RWPE2 (cell line): ENCODE data around the gene CDCA4.
A peak's percentile ranks its signal among the peaks of the same experiment; 100 is the strongest.

Experiments used
- ATAC-seq: fragments of 200-7000 bp; cut with Tn5 transposase; 3 replicates; pipeline ENCODE4 v1.9.1; 2021; ENCODE audit warnings: low read depth
- DNase-seq: peaks from one replicate; pipeline ENCODE4 v3.0.0-alpha.2; 2020; ENCODE audit warnings: low spot score
- H3K27ac ChIP-seq: fragments of 450-650 bp; 2 replicates; pipeline ENCODE4 v1.5.1; 2017; ENCODE audit warnings: mild to moderate bottlenecking; ENCODE audit not compliant: poor library complexity, severe bottlenecking
- H3K27me3 ChIP-seq: fragments of 250-450 bp; sonication (Bioruptor Pico); 2 replicates; pipeline ENCODE4 v1.5.1; 2021; ENCODE audit warnings: mild to moderate bottlenecking, moderate library complexity; ENCODE audit not compliant: insufficient read depth, poor library complexity, severe bottlenecking
- H3K36me3 ChIP-seq: fragments of 250-450 bp; sonication (Bioruptor Pico); 2 replicates; pipeline ENCODE4 v1.5.1; 2020; ENCODE audit warnings: low read depth, mild to moderate bottlenecking, moderate library complexity
- H3K4me1 ChIP-seq: fragments of 250-450 bp; sonication (Bioruptor Pico); 2 replicates; pipeline ENCODE4 v1.5.1; 2021; ENCODE audit warnings: mild to moderate bottlenecking, moderate library complexity; ENCODE audit not compliant: insufficient read depth, poor library complexity, severe bottlenecking
- H3K4me3 ChIP-seq: fragments of 250-450 bp; sonication (Bioruptor Pico); 2 replicates; pipeline ENCODE4 v1.5.1; 2021; ENCODE audit warnings: mild to moderate bottlenecking, moderate library complexity; ENCODE audit not compliant: severe bottlenecking
- H3K9me3 ChIP-seq: fragments of 250-450 bp; sonication (Bioruptor Pico); 2 replicates; pipeline ENCODE4 v1.5.1; 2021; ENCODE audit warnings: mild to moderate bottlenecking, moderate library complexity; ENCODE audit not compliant: severe bottlenecking
- CTCF ChIP-seq: fragments of 450-650 bp; IDR thresholded peaks from one replicate; pipeline ENCODE4 v1.5.1; 2017; ENCODE audit warnings: mild to moderate bottlenecking, moderate library complexity; ENCODE audit not compliant: poor library complexity, severe bottlenecking

CDCA4 gene

GRCh38 chr14:104970231-104971068 lies 50.4 kb downstream of the CDCA4 start:
- Histone ChIP-seq H3K4me3 (peak overlapping the region; percentile 75), H3K27ac (peak overlapping the region; percentile 99), H3K4me1 (peaks cover 38% of the 10 kb centered on the region), H3K27me3 (no peaks in the 10 kb centered on the region), H3K9me3 (no peaks in the 10 kb centered on the region), H3K36me3 (peaks cover 5% of the 10 kb centered on the region; the same call in 1 of the 2 replicates)
- peak; percentile 35 for ATAC-seq
- DNase-seq: peak; percentile 98
- no peak for TF ChIP-seq CTCF

- H3K4me1 ChIP-seq: peaks cover 38% of the 10 kb centered on the region
- no peaks in the 10 kb centered on the region for H3K9me3 ChIP-seq
- peak overlapping the region; percentile 75 for H3K4me3 ChIP-seq
- TF ChIP-seq CTCF: no peak
- H3K27ac ChIP-seq: peak overlapping the region; percentile 99
- DNase-seq (peak; percentile 73), ATAC-seq (no peak)
- H3K36me3 ChIP-seq: peaks cover 7% of the 10 kb centered on the region
- no peaks in the 10 kb centered on the region for H3K27me3 ChIP-seq
These were observed 51.1 kb downstream of the CDCA4 start for GRCh38 chr14:104969741-104970230.

- Histone ChIP-seq H3K27ac (peak overlapping the region; percentile 99), H3K27me3 (no peaks in the 10 kb centered on the region), H3K36me3 (peaks cover 17% of the 10 kb centered on the region), H3K4me3 (peak overlapping the region; percentile 75), H3K9me3 (no peaks in the 10 kb centered on the region), H3K4me1 (peaks cover 33% of the 10 kb centered on the region)
- no peak for TF ChIP-seq CTCF
- DNase-seq (peak; percentile 97), ATAC-seq (peak; percentile 24)
These were observed 52.1 kb downstream of the CDCA4 start for GRCh38 chr14:104968541-104969401.

- Histone ChIP-seq H3K27me3 (no peaks in the 10 kb centered on the region), H3K4me3 (peak overlapping the region; percentile 75), H3K36me3 (peaks cover 23% of the 10 kb centered on the region), H3K4me1 (peaks cover 29% of the 10 kb centered on the region), H3K27ac (peak overlapping the region; percentile 99), H3K9me3 (no peaks in the 10 kb centered on the region)
- TF ChIP-seq CTCF: no peak
- peak; percentile 25 for ATAC-seq
- DNase-seq: peak; percentile 94
These were observed 52.7 kb downstream of the CDCA4 start for GRCh38 chr14:104968153-104968527.
